ENCODE results near the gene CYTH4. TPM values are rescaled to one million over a fixed set of nuclear protein-coding genes. Genes with fewer than 3 reads are reported as not detected.

CYTH4 gene
- polyA plus RNA-seq, 1 experiment, result not detected

DNA sequence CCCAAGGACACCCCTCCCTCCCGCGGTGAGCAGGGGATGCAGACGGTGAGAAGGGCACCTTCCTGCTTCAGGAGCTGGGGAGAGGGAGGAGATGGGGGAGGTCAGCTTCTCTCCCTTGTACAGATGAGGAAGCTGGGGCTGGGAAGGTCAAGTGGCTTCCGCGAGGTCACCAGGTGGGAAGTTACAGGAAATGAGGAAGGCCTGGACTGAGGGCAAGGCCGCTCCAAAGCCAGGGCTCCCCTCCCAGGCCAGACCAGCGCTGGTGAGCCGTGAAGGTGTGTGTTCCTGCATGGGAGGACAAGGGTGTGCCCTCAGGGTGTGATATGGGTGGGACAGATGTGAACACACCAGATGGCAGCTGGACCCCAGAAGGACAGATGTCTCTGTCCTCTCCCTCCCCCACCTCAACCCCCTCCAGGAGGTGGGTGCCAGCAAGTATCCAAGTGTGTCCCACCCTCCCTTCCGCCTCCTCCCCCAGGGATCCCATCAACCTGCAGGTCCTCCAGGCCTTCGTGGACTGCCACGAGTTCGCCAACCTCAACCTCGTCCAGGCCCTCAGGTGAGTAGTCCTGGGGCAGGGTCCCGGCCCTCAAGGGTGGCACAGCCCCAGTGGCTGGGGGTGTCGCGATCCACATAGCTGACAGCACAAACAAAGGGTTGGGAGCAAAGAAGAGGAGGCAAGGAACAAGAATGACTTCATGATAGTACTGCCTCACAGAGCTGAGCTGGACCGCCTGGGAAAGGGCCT is 16.6 kb downstream of the CYTH4 start:
- DNase-seq (ENCODE audit: low read depth), result no peak
- TF ChIP-seq, protein P1, sequence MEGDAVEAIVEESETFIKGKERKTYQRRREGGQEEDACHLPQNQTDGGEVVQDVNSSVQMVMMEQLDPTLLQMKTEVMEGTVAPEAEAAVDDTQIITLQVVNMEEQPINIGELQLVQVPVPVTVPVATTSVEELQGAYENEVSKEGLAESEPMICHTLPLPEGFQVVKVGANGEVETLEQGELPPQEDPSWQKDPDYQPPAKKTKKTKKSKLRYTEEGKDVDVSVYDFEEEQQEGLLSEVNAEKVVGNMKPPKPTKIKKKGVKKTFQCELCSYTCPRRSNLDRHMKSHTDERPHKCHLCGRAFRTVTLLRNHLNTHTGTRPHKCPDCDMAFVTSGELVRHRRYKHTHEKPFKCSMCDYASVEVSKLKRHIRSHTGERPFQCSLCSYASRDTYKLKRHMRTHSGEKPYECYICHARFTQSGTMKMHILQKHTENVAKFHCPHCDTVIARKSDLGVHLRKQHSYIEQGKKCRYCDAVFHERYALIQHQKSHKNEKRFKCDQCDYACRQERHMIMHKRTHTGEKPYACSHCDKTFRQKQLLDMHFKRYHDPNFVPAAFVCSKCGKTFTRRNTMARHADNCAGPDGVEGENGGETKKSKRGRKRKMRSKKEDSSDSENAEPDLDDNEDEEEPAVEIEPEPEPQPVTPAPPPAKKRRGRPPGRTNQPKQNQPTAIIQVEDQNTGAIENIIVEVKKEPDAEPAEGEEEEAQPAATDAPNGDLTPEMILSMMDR (IDR thresholded peaks at IDR 0.05; ENCODE audit: insufficient read depth, low read depth, low read length), result no peak
- ChIA-PET POLR2A (no interaction called here), CTCF (interaction anchor here (1.3 to 2.9 kb wide), 3 partner anchors 16 to 130 kb away, joined by 3 to 13 read pairs (median 3); no protein-coding TSS in a partner anchor)
- no peaks in the 10 kb centered on the region for H3K27me3 ChIP-seq (ENCODE audit: control insufficient read depth, insufficient read depth, low read length)
- H3K4me3 ChIP-seq (ENCODE audit: low read depth, low read length), result no peak overlapping the region
- H3K36me3 ChIP-seq (ENCODE audit: control insufficient read depth, insufficient read depth, low read length), result no peaks in the 10 kb centered on the region

DNA sequence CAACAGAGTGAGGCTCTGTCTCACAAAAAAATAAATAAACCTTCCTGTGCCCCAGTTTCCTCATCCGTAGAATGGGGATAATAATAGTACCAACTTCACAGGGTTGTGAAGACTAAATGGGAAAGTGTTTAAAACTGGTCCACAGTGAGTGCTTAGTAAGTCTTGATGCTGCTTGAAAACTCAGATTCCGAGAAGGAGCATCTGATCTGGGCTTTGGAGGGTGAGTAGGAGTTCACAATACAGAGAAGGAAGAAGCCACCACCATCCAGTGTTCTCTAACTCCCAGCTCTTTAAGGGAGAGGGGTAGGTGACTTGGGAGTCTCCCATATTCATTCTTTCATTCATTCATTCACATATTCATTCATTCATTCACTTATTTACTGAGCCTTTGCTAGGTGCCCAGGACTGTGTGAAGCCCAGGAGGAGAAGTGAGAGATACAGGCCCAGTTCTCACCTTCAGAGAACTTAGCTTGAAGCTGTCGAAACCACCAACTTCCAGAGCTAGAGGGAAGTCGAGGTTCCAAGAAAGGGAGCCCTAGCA is 17.7 kb downstream of the CYTH4 start:
- H3K27me3 ChIP-seq (ENCODE audit: control insufficient read depth, insufficient read depth, low read length), result no peaks in the 10 kb centered on the region
- H3K36me3 ChIP-seq (ENCODE audit: control insufficient read depth, insufficient read depth, low read length), result no peaks in the 10 kb centered on the region
- CTCF ChIA-PET, result interaction anchor here (1.1 to 2.9 kb wide), 4 partner anchors 17 to 155 kb away, joined by 3 to 13 read pairs (median 4); no protein-coding TSS in a partner anchor
- no peak for DNase-seq (ENCODE audit: low read depth)
- TF ChIP-seq, protein P1 (IDR thresholded peaks at IDR 0.05; ENCODE audit: insufficient read depth, low read depth, low read length), result no peak
- no peak overlapping the region for H3K4me3 ChIP-seq (ENCODE audit: low read depth, low read length)
- POLR2A ChIA-PET, result no interaction called here

DNA sequence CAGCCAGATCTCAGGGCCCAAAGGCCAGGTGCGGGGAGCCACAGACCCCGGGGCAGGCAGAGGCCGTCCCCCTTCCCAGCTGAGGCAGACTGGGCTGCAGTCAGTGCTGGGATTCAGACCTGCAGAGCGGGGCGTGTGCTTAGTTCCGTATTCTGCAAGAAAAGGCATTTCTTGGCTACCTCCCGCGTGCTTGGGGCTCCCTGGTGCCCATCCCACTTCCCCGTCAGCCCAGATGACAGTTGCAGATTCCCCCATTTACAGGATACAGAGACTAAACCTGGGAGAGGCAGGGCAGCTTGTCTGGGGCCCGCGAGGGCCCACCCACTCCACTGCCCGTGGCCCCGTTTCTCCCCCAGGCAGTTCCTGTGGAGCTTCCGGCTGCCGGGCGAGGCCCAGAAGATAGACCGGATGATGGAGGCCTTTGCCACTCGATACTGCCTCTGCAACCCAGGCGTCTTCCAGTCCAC is 18.3 kb downstream of the CYTH4 start:
- ChIA-PET CTCF (interaction anchor here (1.1 kb wide), 1 partner anchor 154 kb away, joined by 5 read pairs; no protein-coding TSS in a partner anchor), POLR2A (no interaction called here)
- Histone ChIP-seq H3K4me3 (ENCODE audit: low read depth, low read length) (no peak overlapping the region), H3K36me3 (ENCODE audit: control insufficient read depth, insufficient read depth, low read length) (no peaks in the 10 kb centered on the region), H3K27me3 (ENCODE audit: control insufficient read depth, insufficient read depth, low read length) (no peaks in the 10 kb centered on the region)
- DNase-seq (ENCODE audit: low read depth), result no peak
- TF ChIP-seq, protein P1 (IDR thresholded peaks at IDR 0.05; ENCODE audit: insufficient read depth, low read depth, low read length), result no peak

DNA sequence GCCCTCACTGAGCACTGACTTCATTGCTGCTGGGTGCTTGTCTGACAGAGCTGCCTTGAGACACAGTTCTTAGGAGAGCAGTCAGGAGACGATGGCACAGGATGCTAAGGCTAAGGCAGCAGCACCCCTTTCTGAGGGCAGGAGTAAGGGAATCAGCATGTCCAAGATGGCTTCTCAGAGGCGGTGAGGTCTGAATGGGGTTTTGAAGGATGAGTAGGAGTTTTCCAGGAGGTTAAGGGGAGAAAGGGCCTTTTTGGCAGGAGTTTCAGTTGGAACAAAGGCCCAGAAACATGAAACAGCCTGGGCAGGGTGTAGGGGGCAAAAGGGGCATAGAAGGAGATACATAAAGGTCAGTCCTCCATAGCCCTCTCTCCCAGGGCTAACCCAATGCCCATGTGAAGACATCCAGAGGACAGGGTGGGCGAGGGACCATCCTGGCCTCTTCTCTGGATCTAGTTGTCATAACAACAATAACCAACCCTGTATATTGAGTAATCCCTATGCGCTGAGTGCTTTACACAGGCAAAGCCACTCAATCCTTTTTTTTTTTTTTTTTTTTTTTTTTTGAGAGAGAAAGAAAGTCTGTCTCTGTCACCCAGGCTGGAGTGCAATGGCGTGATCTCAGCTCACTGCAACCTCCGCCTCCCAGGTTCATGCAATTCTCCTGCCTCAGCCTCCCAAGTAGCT is 19.0 kb downstream of the CYTH4 start:
- CTCF ChIA-PET, result interaction anchor here (0.6 kb wide), 1 partner anchor 45 kb away, joined by 5 read pairs; no protein-coding TSS in a partner anchor

More for the DNA sequence above, 19.0 kb downstream of the CYTH4 start:
- Histone ChIP-seq H3K27me3 (ENCODE audit: control insufficient read depth, insufficient read depth, low read length) (no peaks in the 10 kb centered on the region), H3K36me3 (ENCODE audit: control insufficient read depth, insufficient read depth, low read length) (no peaks in the 10 kb centered on the region), H3K4me3 (ENCODE audit: low read depth, low read length) (no peak overlapping the region)
- POLR2A ChIA-PET, result no interaction called here
- DNase-seq (ENCODE audit: low read depth), result no peak
- TF ChIP-seq, protein P1 (IDR thresholded peaks at IDR 0.05; ENCODE audit: insufficient read depth, low read depth, low read length), result no peak
